Measurements from ENCODE around the gene DCPS.
"Not testable (repeated sequence)": the region's sequence is repeated elsewhere in the genome, so short reads cannot be mapped to it uniquely, and the experiment has no call there.

Gene DCPS

DNA sequence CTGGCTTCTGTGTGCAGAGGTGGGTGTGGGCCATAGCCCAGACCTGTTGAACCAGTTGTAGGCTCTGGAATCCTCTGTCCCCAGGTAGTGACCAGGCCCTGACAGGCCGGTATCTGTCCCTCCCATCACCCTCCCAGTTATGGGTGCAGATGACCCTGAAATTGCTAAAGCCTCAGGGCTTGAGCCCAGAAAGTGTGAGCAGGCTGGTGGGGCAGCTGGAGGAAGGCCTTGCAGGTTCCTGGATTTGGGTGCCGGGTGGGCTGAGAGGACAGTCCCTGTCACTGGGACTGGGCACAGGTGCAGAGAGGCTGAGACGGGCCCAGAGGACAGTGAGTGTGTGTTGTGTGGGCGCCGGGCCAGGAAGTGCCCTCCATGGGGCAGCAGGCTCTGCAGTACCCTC, 61.6 kb downstream of the DCPS start:
- intact Hi-C loops (cut with DNase I), result not testable (repeated sequence)
- peak in 1 of 42 donors; percentile 36 for DNase-seq

DNA sequence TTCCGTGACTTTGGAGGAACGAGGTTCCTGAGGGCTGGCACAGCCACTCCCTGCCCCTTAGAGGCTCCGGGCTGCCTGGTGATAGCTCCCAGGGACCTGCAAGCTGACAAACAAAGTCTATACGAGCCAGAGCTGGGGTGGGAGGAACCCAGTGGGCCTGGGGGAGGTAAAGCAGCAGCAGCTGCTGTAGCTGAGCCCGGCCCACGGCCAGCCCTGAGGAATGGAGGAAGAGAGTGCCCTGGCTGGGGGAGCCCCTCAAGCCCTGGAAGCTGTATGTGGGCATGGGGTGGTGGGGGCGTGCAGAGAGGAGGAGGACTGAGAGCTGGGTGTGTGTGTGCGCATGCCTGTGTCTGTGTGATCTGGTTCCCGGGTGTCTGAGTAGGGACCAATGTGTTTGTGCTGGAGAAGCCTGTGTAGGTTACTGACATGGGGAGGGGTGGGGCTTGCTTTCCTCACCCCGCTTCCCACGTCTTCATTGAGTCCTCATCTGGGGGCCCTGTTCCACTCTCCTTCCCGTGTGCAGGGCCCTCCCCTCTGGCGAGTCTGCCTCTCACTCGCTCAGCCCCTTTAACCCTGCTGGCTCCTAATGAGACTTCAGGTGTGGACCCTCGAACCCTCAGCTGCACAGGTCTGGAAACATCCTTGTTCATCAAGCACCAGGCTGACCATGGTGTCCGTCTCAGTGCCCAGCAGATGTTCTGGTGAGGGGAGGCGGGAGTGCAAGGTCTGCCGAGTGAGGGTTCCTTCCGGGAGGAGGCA, 62.4 kb downstream of the DCPS start:
- peak in 33 of 42 donors; percentile 33 to 78 (median 53) for DNase-seq
- intact Hi-C loops (cut with DNase I), result no loop called here

DNA sequence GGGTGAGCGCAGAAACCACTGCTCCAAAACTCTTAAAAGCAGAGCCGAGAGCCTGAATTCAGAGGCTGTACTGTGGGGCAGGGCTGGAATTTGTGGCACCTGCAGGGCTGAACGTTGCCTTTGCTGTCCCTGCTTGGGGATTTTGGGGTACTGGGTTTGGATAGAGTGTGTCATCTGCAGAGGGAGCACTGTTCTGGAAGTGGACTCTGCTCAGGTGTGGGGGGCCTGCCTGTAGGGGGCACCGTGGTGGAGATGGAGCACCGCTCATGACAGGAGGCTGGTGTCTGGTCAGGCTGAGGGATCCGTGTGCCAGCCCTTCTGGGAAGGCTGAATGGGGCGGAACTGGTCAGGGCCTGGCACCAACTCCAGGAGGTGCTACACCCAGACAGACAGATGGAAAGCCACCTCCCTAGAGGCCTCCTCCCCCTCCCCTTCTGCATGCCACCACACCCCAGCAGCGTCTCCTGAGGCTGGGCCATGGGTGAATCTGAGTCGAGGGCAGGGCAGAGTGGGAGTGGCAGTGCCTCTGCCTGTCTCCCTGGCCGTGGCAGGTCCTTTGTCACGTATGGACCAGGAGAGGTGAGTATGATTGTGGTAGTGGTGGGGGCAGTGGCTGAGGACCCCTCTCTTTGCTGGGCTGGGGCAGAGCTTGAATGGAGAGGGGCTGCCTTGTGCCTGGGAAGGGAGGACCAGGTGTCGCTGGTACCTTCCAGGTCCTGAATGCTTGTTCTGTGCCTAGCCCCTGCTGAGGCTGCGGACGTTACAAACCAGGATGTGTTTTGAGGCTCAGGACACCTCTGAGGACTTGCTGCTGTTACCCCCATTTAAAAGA, 63.2 kb downstream of the DCPS start:
- peak in 4 of 42 donors; percentile 20 to 60 (median 37) for DNase-seq
- intact Hi-C loops (cut with DNase I), result not testable (repeated sequence)

- intact Hi-C loops (cut with DNase I), result not testable (repeated sequence)
- peak in 1 of 42 donors; percentile 28 for DNase-seq
These were observed 63.9 kb downstream of the DCPS start for GRCh38 chr11:126367806-126368205.

GRCh38 chr11:126368336-126369119, 64.7 kb downstream of the DCPS start:
- intact Hi-C loops (cut with DNase I), result not testable (repeated sequence)
- peak in 2 of 42 donors; percentile 15 to 29 for DNase-seq

DNA sequence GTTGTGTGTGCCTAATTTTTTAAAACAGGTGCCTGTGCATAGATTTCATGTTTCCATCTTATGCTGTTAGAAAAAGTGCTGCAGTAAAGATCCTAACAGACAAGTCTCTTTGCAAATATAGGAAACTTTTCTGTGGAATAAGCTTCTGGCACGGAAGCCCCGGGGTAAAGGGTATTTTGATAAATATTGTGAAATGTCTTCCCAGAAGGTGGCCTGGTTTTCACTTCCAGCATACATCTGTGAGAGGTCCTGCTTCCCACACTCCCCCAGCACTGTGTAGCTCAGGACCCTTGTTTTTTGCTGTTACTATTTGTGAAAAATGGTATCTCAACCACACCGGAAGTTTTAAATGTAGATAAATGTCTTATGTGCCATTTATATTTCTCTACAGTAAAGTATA, 66.2 kb downstream of the DCPS start:
- intact Hi-C loops (cut with DNase I), result no loop called here

GRCh38 chr11:126371595-126371994, 67.7 kb downstream of the DCPS start:
- intact Hi-C loops (cut with DNase I), result no loop called here
- peak in 1 of 42 donors; percentile 6 for DNase-seq

More for the DNA sequence above, 66.2 kb downstream of the DCPS start:
- DNase-seq, result peak in 2 of 42 donors; percentile 1 to 2

- intact Hi-C loops (cut with DNase I), result not testable (repeated sequence)
- DNase-seq, result peak in 4 of 42 donors; percentile 16 to 57 (median 34)
These were observed 69.7 kb downstream of the DCPS start for GRCh38 chr11:126373389-126374066.

DNA sequence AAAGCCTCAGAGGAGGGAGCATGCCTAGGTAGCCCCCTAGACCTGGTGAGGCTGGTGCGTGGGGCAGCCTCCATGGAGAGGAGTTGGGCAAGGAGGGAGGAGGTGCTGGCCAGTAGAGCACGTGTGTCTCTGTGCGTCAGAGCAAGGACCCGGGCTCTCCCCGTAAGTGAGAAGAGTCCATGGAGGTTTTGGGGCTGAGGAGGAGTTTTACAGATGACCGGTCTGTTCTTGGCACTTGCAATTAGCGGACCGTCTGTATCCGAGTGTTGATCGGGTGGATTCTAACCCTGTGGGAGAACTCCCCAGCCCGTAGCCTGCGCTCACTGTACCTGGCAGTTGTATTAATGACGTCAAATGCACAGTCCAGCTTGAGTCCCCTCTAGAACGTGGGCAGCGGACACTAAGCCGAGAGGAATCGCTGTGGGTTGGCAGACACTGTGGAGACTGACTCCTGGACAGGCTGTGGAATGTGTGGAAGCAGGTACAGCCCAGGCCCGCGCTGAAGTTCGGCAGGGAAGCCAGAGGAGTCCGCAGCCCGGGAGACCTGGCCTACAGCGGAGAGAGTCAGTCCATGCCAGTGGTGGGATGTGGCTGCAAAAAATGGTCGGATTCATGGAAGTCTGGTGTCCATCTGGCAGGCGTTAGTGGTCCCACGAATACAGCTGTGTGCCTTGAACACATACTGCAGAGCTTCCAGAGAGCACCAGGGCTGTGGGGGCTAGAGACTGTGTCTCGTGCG, 70.9 kb downstream of the DCPS start:
- peak in 4 of 42 donors; percentile 9 to 33 (median 16) for DNase-seq
- intact Hi-C loops (cut with DNase I), result not testable (repeated sequence)

- intact Hi-C loops (cut with DNase I), result no loop called here
- peak in 1 of 42 donors; percentile 11 for DNase-seq
These were observed 71.9 kb downstream of the DCPS start for GRCh38 chr11:126375726-126376125.

GRCh38 chr11:126378763-126379162, 74.9 kb downstream of the DCPS start:
- intact Hi-C loops (cut with DNase I), result no loop called here
- no peak for DNase-seq

- intact Hi-C loops (cut with DNase I), result no loop called here
- no peak for DNase-seq
These were observed 77.0 kb downstream of the DCPS start for GRCh38 chr11:126380909-126381308.

- DNase-seq; intact Hi-C loops (cut with DNase I): not testable (repeated sequence)
These were observed 78.1 kb downstream of the DCPS start for GRCh38 chr11:126381960-126382359.

DNA sequence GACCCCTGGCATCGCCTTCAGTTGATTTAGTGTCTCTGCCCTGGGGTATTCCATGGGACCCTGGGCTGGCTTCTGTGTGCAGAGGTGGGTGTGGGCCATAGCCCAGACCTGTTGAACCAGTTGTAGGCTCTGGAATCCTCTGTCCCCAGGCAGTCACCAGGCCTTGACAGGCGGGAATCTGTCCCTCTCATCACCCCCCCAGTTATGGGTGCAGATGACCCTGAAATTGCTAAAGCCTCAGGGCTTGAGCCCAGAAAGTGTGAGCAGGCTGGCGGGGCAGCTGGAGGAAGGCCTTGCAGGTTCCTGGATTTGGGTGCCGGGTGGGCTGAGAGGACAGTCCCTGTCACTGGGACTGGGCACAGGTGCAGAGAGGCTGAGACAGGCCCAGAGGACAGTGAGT, 78.8 kb downstream of the DCPS start:
- peak in 1 of 42 donors; percentile 9 for DNase-seq
- intact Hi-C loops (cut with DNase I), result not testable (repeated sequence)

GRCh38 chr11:126383339-126384335, 79.8 kb downstream of the DCPS start:
- no peak for DNase-seq
- intact Hi-C loops (cut with DNase I), result no loop called here

DNA sequence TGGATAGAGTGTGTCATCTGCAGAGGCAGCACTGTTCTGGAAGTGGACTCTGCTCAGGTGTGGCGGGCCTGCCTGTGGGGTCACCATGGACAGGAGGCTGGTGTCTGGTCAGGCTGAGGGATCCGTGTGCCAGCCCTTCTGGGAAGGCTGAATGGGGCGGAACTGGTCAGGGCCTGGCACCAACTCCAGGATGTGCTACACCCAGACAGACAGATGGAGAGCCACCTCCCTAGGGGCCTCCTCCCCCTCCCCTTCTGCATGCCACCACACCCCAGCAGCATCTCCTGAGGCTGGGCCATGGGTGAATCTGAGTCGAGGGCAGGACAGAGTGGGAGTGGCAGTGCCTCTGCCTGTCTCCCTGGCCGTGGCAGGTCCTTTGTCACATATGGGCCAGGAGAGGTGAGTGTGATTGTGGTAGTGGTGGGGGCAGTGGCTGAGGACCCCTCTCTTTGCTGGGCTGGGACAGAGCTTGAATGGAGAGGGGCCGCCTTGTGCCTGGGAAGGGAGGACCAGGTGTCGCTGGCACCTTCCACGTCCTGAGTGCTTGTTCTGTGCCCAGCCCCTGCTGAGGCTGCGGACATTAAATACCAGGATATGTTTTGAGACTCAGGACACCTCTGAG, 80.7 kb downstream of the DCPS start:
- intact Hi-C loops (cut with DNase I), result no loop called here
- DNase-seq, result no peak

Data from head of caudate nucleus (tissue), 42 donors.